ENCODE data around the gene NTM. TPM values are rescaled to one million over a fixed set of nuclear protein-coding genes. Genes with fewer than 3 reads are reported as not detected.

Gene NTM
- polyA plus RNA-seq, 4 donors = 42.8 to 51.8 (median 45.7) TPM

DNA sequence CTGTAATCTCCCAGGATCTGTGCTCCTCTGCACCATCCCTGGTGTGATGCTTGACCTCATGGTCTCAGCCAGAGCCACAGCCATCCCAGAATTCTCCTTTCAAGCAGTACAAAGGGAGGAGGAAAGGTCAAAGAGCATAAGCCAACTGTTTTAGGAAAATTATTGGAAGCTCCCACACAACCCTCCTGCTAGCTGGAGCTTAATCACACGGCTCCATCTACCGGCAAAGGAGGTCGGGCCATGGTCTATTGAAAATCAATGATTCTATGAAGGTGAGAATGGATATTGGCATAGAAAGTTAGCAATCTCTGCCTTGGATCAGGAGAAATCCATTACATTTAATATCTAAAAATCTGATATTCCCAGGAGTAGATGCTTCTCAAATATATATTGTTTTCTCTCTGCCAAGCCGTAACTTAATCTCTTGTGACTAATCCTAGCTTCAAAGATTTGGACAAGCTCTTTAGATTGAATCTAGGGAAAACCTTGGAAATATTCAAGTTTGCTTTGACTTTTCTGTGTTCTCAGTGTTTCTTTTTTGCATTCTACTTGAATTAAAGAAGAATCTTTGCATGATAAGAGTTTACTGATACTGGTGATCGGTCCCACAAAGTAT lies 259.6 kb downstream of the NTM start:
- no peak for DNase-seq (ENCODE audit: low read depth in 4 of 4, low spot score in 2 of 4)

DNA sequence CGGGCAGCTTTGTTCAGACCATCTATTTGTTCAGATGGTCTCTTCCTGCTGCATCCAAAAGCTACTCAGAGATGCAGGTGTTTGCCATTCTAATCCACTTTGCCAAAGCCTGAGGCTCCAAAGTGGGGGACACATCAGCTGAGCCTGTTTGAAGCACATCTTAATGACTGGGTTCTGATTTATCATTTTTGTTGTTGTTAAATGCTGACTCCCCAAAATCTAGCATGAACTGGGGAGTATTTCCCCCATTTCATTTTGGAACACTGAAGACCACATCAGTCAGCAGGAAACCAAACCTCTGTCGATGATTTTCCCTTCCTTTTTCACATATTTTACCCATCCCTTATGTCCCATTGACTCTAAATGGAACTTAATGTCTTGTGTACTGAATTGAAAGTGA lies 262.6 kb downstream of the NTM start:
- DNase-seq (ENCODE audit: low read depth in 4 of 4, low spot score in 2 of 4) = no peak

DNA sequence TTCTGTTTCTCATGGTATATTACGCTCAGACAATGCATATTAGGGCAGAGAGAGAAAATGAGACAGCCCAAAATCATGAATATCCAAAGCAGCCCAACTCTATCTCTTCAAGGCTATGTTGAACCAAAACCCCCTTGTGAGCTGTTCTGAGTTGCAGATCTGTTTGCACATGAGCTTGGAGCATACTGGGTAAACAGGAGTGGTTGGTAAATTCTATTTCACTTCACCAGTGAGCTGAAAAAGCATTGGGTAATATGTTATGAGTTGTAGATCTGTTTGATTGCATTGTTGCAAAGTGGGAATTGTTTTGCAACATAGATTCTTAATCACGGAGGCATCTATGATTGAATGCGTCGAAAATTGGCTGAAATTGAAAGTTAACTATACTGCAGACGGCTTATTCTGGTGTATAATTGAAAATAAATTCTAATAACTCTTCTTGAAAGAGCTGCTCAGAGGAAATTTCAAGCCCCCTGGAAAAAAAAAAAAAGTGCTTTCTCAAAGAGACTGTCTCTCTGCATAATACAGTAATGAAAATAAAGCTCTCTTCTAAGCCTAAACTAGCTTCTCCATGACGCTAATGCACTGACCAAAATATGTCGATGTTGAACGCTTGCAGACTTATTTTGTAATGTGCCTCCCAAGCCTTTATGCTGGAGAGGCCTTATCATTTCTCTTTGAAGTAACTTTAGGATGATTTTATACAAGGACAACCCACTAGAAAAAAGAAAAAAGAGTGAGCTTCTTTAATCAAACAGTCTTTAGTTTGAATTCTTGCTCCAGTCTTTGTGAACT lies 263.7 kb downstream of the NTM start:
- DNase-seq (ENCODE audit: low read depth in 4 of 4, low spot score in 2 of 4) = no peak

DNA sequence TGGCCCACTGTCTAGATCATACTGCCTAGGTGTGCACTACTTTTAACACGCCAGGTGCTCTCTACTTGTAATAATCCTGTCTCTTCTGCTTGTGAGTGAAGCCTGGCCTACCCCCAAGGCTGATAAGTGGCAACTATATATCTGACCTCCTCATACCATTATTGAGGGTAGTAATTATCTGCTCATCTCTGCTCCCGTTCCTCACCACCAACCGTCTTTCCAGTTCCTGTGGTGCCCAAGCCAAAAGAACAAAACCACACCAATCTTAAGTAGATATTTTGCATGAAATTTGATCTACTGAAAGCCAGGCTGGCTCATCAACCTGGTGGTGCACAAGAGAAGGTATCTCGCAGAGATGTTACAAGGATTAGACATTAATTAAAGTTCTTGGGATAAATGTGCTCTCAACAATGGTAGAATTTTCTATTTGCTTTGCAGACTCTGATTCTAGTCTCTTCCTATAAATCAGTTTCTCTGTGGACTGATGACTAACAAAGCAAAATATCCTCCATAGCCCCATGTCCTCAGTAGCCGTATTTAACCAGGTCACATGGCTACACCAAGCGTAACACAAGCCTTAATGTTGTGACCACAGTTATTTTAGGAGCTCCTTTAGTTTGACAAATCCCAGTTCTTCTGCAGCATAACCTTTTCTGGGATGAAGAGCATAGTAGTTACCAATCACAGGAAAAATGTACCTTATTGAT lies 267.2 kb downstream of the NTM start:
- no peak for DNase-seq (ENCODE audit: low read depth in 4 of 4, low spot score in 2 of 4)

DNA sequence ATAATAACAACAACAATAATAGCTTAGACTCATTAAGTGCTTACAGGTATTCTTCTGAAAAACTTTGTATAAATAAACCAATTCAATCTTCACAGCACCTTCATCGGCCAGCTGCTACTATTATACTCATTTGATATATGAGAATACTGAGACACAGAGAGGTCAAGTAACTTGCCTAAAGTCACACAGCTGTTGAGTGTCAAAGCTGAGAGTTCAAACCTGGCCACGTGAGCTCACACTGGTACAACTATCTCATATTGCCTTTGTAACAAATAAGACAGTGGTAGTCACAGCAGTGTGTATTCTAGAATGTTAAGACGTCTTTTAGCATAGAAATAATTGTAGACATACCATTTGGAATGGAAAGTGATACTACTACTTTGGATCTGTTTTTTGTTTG lies 268.5 kb downstream of the NTM start:
- no peak for DNase-seq (ENCODE audit: low read depth in 4 of 4, low spot score in 2 of 4)

DNA sequence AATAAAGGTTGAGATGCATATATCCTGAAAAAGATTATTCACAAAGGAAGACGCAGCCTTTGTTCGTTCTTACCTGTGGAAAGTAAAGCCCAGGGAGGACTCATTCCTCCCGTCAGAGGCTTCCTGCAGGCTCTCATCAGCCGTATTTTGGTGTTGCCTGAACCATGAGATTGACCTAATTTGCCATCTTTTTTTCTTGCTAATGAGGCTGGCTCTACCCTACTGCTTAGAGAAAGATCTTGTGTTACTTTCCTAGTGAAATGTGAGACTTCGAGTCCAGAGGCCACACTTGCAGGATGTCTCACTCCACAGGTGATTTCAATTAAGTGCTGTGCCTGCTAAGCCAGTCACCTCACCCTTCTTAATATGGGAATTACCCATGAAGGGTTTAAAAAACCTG lies 269.9 kb downstream of the NTM start:
- no peak for DNase-seq (ENCODE audit: low read depth in 4 of 4, low spot score in 2 of 4)

DNA sequence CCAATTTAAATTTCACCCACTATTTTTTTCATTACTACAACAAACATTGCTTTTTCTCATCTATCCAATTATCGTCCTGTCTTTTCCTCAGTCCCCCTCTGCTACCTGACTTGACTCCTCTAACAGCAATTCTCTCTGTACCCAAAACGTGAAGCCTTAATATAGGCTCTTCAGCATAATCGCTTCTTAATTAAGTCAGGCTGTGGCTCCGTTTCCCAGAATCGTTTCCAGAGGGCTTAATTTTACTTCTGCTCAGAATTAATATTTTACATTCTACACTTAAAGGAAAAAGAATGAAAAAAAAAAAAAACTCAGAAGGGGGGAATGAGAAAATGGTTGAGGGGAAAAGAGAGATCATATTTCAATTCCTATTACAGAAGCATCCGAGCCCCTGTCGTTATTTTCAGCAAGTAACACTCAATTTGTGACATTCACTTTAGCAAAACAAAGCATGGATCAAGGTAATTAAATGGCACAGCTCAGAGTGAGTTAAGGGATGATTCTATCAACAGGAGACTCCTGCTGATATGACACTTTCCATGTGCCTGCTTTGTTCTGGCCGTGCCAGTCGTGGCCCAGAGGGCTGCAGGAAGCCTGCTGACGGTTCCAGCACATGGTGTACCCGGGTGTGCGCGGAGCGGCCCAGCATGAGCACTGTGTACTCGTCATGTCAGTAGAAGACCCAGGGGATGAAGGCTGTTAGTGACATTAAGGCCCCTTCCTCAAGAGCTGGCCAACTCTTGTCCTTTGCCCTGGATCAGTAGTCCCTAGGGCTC lies 272.5 kb downstream of the NTM start:
- no peak for DNase-seq (ENCODE audit: low read depth in 4 of 4, low spot score in 2 of 4)

DNA sequence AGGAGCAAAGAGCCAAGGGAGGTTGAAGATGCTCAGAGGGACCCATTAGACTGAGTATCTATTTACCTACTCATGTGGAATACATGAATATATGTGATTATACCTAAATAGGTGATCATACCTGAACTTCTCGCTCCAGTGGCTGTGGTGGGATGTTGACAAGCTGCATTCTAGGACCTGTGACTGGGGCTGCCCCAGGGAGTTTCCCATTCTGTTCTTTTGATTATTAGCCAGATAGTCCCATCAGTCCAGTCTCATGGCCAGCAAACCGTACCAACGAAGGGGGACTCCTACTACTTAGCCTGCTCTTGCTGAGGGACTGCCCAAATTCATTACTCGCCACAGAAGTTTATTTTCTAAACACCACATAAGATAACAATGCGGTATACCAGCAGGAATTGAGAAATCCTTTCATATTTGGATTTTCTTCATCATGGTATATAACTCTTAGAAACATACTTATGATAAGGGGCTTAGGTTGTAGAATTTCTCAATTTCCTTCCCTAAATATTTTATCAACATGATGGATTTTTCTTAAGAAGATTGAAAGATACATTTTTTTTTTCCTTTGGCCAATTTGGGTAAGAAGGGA lies 273.9 kb downstream of the NTM start:
- DNase-seq (ENCODE audit: low read depth in 4 of 4, low spot score in 2 of 4) = no peak

DNA sequence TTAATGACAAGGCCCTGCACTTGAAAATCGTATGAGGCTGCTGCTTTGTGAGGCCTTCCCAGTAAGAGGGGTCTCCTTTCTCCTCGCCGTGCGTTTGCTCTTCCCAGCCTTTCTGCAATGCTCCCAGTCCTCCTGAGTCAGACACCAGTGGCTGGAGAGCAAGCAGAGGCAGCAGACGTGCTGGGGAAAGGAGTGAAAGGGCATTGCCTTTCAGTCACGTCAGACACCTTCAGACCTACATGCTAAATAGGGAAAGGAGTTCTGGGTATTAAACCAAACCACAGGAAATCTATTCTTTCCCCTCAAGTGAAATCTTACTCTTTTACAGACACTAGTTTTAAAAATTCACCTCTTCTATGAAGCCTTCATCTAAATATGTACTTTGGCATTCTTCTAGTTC lies 274.8 kb downstream of the NTM start:
- DNase-seq (ENCODE audit: low read depth in 4 of 4, low spot score in 2 of 4) = no peak

DNA sequence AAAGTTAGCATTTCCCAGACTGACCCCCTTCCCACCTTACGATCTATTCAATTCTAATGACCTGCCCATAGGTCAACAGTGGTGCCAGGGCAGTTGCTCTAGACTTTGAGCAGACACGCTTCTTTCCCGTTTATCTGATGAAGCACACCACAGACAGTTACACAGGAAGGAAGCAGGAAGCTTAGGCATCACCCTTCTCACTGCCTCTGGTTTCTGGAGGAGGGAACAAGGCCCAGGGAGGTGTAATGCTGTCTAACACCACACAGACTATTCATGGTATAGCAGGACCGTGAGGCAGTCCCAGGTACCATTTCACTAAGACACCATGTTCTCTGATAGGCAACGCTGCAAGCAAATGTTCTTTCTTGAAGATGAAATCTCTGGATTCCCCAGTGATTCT lies 279.4 kb downstream of the NTM start:
- DNase-seq (ENCODE audit: low read depth in 4 of 4, low spot score in 2 of 4) = no peak

DNA sequence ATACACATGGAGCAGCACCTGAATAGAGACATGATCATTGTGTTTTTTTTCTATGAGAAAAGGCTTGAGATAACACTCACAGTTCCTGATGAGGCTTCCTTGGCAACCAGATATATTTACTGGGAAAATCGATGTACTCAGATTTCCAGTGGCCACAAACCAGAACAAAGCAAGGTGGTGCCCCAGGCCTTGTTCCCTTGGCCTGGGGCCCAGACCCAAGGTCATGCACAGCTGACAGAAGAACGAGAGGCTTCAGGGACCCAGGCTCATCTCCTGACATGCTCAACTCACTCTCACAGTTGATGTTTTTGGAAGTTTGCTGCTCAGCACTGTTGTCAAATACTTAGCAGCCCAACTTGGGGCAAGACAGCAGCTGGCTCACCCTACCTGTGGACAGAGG lies 281.8 kb downstream of the NTM start:
- DNase-seq (ENCODE audit: low read depth in 4 of 4, low spot score in 2 of 4) = no peak

DNA sequence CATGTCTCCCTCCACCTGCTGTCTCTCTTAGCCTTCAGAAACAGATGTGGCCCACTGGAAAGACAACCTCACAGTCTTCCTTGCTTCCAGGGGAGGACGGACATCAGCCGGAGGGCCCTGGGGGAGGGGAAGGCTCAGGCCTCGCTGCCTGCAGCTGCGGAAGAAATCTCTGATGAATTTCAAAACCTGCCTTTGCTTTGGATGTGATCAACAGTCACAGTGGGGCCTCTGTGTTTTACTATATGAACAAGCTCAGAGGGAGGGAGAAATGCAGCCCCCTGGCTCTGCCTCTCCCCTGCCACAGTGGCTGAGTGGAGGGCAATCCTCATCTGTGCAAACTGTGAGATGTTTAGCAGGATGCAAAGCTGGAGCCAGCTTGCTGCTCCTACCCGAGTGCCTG lies 282.8 kb downstream of the NTM start:
- DNase-seq (ENCODE audit: low read depth in 4 of 4, low spot score in 2 of 4) = no peak

DNA sequence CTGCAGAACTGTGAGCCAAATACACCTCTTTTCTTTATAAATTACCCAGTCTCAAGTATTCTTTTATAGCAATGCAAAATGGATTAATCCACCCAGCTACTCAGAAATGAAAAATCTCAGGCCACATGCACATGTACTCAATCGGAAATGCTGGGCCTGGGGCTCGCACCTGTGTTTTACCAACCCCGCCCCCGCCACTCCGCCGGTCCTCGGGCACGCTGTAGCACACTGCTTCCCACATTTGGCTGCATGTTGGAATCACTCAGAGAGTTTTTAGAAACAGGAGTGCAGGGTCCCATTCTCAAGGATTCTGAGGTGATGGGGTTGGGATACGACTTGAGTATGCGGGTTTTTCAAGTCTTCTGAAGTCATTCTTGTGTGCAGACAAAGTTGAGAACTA lies 284.4 kb downstream of the NTM start:
- DNase-seq (ENCODE audit: low read depth in 4 of 4, low spot score in 2 of 4) = no peak

DNA sequence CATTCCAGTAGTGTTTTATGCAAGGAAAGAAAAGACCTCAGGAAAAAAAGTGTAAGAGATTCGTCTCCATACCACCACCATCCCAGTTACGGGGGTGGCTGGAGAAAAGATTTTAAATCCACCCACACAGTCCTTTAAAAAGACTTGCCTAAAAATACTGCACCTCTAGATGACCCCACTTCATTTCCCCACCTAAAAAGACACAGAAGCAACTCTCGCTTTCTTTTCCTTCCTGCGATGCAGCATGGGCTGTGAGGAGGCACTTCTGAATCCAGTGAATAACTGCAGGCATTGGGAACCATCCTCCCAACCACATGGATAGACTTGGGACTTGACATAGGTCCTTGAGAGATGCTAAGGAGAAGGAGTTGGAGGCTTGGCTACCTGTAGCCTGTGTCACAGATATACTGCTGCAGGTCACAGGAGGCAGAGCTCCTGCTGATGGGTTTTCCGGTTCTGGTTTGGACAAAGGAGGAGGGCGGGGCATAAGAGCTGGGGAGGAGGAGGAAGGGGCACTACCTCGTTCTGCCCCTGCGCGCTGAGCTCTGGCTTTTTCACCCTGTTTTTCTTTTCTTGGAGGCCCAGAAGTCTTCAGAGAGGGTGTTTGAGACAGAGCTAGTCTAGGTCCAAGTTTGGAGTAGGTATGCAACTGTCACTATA lies 285.9 kb downstream of the NTM start:
- DNase-seq (ENCODE audit: low read depth in 4 of 4, low spot score in 2 of 4) = no peak

DNA sequence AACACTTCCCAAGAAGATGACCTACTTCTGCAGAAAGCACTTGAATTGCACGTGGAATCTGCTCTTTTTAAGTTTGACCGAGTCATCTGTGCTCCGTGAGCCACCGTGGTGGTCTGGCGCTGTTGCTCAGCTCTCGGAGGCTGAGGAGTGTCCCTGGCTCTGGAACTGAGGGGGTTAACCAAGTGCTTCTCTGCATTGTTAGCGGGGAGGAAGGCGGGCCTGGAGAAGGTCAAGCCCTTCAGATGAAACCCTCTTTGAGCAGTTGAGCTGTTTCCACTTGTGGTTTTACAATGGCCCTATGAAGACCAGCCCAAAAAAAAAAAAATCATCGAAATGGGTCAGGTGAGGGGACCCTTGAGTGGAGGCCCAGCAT lies 286.4 kb downstream of the NTM start:
- DNase-seq (ENCODE audit: low read depth in 4 of 4, low spot score in 2 of 4) = no peak

DNA sequence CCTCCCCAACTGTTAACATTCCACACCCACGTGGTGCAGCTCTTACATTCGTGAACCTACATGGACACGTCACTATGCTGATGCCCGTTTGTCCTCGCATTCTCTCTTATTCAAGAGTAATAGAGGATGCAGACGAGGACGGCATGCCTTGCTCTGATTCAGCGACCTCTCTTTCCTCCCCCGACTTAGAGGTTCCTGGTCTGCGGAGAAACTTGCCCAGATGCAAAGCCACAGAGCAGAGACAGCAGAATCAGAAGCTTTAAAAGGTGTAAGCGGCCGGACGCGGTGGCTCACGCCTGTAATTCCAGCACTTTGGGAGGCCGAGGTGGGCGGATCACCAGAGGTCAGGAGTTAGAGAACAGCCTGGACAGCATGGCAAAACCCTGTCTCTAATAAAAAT lies 288.0 kb downstream of the NTM start:
- no peak for DNase-seq (ENCODE audit: low read depth in 4 of 4, low spot score in 2 of 4)

DNA sequence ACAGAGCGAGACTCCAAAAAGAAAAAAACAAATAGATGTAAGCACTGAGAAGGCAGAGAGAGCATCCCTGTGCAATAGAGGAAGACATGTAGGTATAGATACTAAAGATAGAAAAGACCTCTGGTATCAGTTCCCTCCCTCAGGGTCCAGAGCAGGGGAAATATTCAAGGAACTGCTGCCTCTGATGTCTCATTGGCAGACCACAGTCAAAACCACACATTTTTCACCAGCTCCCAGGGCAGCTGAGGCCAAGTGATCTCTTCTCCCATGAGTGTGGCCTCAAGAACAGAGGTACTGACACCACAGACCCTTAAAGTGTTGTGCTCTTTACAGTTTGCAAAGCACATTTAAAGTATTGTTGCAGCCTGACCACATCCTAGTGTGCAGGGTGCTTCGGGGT lies 288.5 kb downstream of the NTM start:
- no peak for DNase-seq (ENCODE audit: low read depth in 4 of 4, low spot score in 2 of 4)

DNA sequence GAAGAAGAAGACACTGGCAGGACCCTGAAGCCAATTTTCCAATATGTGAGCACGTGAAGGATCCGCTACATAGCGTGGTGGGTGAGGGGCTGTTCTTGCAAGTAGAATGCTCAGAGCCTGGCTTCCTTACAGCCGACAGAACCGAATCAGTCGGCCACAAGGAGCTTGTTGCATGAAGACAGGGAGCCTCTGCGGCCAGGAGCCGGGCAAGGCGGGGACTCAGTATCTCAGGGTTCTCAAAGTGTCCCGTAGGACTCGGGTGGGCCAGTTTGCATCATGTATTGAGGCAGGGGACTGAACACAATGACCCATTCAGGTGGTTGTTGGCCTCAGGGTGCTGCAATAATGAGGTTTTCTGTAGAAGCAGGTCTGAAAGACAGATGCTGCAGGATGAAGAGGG lies 289.5 kb downstream of the NTM start:
- no peak for DNase-seq (ENCODE audit: low read depth in 4 of 4, low spot score in 2 of 4)

DNA sequence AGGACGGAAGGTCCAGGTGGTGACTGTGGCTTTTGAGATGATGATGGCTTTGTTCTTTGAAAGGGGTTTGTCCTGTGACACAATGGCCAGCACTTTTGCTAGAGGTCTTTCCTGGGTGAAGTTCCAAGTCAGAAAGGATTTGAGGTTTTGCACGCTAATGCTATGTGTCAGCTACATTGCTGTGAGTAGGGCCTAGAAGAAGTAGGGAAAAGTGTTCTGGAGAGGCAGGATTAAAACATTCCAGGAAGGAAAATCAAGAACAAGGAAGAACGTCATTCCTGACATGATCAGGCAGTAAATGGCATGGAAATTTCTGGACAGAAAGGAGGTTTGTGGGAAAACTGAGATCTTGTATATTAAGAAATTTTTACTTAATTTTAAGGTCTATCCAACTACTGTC lies 290.7 kb downstream of the NTM start:
- DNase-seq (ENCODE audit: low read depth in 4 of 4, low spot score in 2 of 4) = no peak

DNA sequence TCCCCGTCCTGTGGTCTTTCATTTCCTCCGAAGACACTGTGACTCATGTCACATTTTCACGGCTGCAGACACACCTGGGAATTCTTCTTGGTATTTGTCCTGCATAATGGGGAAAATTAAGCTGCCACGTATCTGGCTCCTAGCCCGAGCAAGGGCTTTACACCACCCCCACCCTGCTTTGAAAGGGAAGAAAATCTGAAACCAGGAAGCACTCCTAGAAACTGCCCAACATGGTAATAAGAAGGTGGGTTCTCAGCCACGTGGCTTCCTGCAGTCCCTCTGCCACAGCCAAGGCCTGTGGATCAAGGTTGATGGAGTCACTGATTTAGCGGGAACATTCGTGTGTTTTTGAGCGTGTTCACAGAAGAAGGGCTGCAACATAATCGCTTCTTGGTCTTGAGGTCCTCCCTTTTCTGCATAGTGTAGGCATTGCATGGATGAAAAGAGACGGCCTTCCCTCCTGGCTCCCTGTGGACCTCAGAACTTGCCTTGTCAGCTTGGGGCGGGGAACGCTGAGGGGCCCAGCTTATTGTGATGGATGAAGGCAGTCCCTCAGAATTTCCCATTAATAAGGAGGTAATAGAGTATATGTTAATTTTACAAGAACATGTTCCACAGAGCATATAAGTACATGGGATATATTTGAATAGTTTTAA lies 292.0 kb downstream of the NTM start:
- DNase-seq (ENCODE audit: low read depth in 4 of 4, low spot score in 2 of 4) = no peak

Data from left renal cortex interstitium (tissue), 4 donors.